ENCODE data around the gene CDC5L. TPM values are rescaled to one million over a fixed set of nuclear protein-coding genes. Genes with fewer than 3 reads are reported as not detected.

Gene CDC5L
- total RNA-seq, 1 donor from 2014 or later: 18.3 TPM

DNA sequence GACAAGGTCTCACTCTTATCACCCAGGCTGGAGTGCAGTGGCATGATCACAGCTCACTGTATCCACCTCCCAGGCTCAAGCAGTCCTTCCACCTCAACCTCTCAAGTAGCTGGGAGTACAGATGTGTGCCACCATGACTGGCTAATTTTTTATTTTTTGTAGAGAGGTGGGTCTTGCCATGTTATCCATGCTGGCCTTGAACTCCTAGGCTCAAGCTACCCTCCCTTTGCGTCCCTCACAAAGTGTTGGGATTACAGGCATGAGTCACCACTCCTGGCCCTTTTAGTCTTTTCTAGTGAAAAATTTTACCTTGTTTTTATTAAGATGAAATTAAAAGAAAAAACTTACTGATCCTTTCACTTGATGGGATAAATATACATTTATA is 17.2 kb downstream of the CDC5L start:
- TF ChIP-seq, protein P1, sequence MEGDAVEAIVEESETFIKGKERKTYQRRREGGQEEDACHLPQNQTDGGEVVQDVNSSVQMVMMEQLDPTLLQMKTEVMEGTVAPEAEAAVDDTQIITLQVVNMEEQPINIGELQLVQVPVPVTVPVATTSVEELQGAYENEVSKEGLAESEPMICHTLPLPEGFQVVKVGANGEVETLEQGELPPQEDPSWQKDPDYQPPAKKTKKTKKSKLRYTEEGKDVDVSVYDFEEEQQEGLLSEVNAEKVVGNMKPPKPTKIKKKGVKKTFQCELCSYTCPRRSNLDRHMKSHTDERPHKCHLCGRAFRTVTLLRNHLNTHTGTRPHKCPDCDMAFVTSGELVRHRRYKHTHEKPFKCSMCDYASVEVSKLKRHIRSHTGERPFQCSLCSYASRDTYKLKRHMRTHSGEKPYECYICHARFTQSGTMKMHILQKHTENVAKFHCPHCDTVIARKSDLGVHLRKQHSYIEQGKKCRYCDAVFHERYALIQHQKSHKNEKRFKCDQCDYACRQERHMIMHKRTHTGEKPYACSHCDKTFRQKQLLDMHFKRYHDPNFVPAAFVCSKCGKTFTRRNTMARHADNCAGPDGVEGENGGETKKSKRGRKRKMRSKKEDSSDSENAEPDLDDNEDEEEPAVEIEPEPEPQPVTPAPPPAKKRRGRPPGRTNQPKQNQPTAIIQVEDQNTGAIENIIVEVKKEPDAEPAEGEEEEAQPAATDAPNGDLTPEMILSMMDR (IDR thresholded peaks at IDR 0.05): no peak
- H3K4me1 ChIP-seq: no peaks in the 10 kb centered on the region
- ATAC-seq (no peak), DNase-seq (no peak)
- H3K9me3 ChIP-seq: no peaks in the 10 kb centered on the region
- no peaks in the 10 kb centered on the region for H3K27me3 ChIP-seq (ENCODE audit: low read depth)
- H3K4me3 ChIP-seq: no peak overlapping the region
- peaks cover 88% of the 10 kb centered on the region for H3K36me3 ChIP-seq
- intact Hi-C loops (cut with DNase I): no loop called here
- H3K27ac ChIP-seq: no peak overlapping the region

DNA sequence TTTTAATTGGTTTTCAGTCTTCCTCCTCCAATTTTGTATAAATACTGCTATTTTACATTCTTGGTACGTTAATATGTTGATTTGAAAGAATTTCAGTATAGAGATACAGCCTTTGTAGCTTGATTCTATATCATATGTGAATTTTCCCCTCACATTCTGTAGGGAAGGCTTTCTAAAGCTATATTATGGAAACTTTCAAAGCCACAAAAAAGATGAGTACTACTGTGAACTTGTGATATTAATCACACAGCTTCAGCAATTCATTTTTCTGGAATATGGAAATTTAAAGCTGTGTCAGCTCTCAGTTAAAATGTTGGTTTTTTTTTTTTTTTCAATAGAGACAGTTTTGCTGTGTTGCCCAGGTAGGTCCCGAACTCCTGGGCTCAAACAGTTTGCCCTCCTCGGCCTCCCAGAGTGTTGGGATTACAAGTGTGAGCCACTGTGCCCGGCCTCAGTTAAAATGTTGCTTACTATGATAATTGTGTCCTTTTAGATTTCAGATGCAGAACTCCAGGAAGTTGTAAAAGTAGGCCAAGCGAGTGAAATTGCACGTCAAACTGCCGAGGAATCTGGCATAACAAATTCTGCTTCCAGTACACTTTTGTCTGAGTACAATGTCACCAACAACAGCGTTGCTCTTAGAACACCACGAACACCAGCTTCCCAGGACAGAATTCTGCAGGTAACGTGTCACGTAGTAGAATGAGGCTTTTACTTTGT is 20.6 kb downstream of the CDC5L start:
- intact Hi-C loops (cut with DNase I): no loop called here
- TF ChIP-seq, protein P1 (IDR thresholded peaks at IDR 0.05): no peak
- H3K36me3 ChIP-seq: peaks cover 89% of the 10 kb centered on the region

DNA sequence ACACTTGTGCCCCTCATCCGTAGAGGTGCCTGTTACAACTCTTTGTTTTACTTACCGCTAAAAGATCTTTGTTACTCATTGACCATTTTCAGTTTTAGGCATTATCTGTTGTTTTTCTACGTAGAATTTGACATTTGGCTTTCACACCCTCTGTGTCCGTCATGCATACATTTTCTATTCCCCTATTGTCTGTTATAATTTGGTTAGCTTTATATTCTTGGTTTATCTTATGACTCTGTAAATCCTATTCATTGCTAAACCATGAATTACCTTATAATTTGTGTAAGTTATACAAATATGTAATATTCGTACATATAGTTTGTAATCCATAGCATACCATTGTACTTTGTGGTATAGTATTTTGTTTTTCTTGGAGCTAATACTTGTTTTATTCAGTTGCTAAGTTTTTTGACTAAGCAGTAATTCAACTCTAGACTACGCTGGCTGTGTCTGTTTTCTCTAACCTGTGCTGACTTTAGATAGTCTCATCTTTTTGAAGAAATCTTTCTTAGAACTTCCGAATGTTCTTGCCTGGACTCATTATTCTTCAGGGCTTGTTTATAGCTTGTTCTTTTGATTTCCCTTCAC is 21.8 kb downstream of the CDC5L start:
- Histone ChIP-seq H3K4me1 (no peaks in the 10 kb centered on the region), H3K4me3 (no peak overlapping the region), H3K9me3 (no peaks in the 10 kb centered on the region), H3K27me3 (ENCODE audit: low read depth) (no peaks in the 10 kb centered on the region), H3K36me3 (peaks cover 89% of the 10 kb centered on the region), H3K27ac (no peak overlapping the region)
- intact Hi-C loops (cut with DNase I): no loop called here
- TF ChIP-seq, protein P1 (IDR thresholded peaks at IDR 0.05): no peak
- DNase-seq (no peak), ATAC-seq (no peak)

More for the DNA sequence above, 20.6 kb downstream of the CDC5L start:
- Histone ChIP-seq H3K4me3 (no peak overlapping the region), H3K27ac (no peak overlapping the region), H3K4me1 (no peaks in the 10 kb centered on the region), H3K9me3 (no peaks in the 10 kb centered on the region), H3K27me3 (ENCODE audit: low read depth) (no peaks in the 10 kb centered on the region)
- no peak for ATAC-seq
- no peak for DNase-seq

DNA sequence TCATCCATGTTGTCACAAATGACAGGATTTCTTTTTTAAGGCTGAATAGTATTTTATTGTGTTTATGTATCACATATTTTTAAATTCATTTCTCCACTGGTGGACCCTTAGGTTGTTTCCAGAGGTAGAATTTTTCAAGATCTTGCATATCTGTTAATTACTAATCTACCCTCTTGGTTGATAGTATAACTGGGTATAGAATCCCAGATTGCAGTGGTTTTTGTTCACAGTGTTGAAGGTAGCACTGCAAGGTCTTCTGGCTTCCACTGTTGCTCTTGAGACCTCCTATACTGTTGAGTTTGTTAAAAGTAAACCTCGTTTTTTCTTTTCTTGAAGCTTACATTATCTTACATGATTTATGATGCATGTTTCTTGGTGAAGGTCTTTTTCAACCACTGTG is 22.9 kb downstream of the CDC5L start:
- H3K4me1 ChIP-seq: no peaks in the 10 kb centered on the region
- TF ChIP-seq, protein P1 (IDR thresholded peaks at IDR 0.05): no peak
- H3K27ac ChIP-seq: no peak overlapping the region
- H3K27me3 ChIP-seq (ENCODE audit: low read depth): no peaks in the 10 kb centered on the region
- ATAC-seq (no peak), DNase-seq (no peak)
- H3K4me3 ChIP-seq: no peak overlapping the region
- intact Hi-C loops (cut with DNase I): no loop called here
- peaks cover 86% of the 10 kb centered on the region for H3K36me3 ChIP-seq
- H3K9me3 ChIP-seq: no peaks in the 10 kb centered on the region

DNA sequence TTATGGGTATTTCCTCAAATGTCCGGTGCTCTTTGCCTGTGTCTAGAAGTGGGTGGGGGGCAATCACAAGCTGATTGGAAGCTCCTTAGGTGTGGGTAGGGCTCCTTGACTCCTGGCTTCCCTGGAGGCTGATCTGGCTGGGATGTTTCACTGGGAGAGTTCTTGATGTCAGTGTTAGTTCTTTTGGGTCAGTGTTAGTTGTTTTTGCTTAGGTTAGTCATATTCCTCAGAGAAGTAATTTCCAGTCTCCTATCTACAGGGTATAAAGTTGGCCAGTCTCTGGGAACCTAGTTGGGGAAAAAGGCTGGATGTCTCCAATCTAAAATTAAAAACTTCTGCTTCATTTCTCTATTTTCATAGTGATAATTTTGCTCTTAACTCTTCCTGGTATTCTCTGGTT is 23.6 kb downstream of the CDC5L start:
- Histone ChIP-seq H3K36me3 (peaks cover 85% of the 10 kb centered on the region), H3K4me1 (peaks cover 7% of the 10 kb centered on the region), H3K9me3 (no peaks in the 10 kb centered on the region), H3K4me3 (no peak overlapping the region), H3K27me3 (ENCODE audit: low read depth) (no peaks in the 10 kb centered on the region), H3K27ac (no peak overlapping the region)
- DNase-seq: no peak
- ATAC-seq: no peak
- intact Hi-C loops (cut with DNase I): no loop called here
- TF ChIP-seq, protein P1 (IDR thresholded peaks at IDR 0.05): no peak

All from lower lobe of right lung (tissue), 2 donors.